Stimulated activated CD4-positive, alpha-beta T cell treated with anti-CD3 and anti-CD28 coated beads, TNF-alpha, amount 100 ng/mL, for 1 hour (primary cell): ENCODE results near the gene SIPA1L3.

Experiments
- DNase-seq, 3 donors: peaks; one replicate each; pipeline ENCODE4 v3.0.0-alpha.2; 2020; ENCODE audit warnings: low read depth in 3 of 3, low spot score in 1 of 3

SIPA1L3 gene

DNA sequence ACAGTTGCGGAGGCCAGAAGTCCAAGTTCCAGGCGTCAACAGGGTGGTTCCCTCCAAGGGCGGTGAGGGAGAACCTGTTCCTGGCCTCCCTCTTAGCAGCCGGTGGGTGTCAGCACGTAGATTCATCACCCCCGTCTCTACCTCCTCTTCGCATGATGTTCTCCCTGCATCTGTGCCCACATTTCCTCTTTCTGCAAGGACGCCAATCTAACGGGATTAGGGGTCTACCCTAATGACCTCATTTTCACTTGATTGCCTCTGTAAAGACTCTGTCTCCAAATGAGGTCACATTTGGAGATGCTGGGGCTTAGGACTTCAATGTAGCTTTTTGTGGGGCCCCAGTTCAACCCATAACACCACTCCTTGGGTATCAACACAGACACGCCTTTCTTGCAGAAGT lies 278.6 kb downstream of the SIPA1L3 start:
- no peak for DNase-seq

DNA sequence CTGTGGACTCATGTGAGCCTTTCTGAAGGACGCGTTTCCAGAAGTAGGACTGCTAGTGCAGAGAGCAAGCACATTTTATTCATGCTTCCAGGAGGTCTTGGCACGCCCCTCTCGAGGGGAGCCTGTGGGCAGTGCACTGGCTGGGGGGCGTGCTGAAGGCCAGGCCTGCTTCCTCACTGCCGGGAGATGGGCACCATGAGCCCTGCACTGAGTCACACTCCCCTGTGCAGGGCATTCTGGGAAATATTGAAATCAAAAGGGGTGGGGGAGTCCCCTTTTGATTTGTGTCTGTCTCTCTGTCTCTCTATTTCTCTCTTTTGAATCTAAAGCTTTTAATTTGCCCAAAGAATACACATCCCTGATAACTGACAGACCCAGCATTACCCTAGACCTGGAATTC lies 283.1 kb downstream of the SIPA1L3 start:
- no peak for DNase-seq

DNA sequence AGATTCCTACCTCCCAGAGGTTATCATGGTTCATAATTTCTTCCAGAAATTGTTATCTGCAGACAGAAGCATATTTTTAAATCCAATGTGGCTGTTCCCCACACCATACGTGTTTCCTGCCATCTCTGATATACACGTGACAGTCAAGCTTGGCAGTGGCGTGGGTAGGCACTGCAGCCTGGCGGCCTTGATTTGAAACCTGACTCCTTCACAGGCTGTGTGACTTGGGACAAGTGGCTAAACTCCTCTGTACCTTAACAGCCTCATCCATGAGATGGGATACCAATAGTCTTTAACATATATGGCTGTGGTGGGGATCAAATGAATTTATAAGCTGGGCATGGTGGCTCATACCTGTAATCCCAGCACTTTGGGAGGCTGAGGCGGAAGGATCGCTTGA lies 283.8 kb downstream of the SIPA1L3 start:
- no peak for DNase-seq

DNA sequence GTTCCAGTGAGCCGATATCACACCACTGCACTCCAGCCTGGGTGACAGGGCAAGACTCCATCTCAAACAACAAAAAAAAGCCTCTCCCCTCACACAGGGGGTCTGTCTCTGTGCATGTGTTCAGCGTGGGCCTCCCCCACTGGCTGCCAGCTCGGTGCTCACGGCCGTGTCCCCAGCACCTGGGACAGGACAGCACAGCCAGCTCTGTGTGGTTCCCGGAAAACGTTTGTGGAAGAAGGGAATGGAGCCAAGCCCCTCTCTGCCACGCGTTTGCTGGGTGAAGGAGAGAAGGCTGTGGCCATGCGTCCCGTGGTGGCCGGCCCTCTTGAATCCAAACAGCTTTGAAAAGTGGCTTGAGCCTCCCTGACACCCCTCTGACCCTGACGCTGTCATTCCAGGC lies 284.7 kb downstream of the SIPA1L3 start:
- no peak for DNase-seq

DNA sequence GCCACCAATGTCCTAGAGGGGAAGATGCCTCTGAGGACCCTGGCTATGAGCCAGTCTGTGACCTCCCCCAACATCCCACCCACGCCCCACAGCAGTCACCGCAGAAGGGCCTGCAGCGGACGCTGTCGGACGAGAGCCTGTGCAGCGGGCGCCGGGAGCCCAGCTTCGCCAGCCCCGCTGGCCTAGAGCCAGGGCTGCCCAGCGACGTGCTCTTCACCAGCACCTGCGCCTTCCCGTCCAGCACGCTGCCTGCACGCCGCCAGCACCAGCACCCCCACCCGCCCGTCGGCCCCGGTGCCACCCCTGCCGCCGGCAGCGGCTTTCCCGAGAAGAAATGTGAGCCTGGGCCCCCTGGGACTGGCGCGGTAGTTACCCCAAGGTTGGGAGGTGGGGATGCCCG lies 286.4 kb downstream of the SIPA1L3 start:
- no peak for DNase-seq

DNA sequence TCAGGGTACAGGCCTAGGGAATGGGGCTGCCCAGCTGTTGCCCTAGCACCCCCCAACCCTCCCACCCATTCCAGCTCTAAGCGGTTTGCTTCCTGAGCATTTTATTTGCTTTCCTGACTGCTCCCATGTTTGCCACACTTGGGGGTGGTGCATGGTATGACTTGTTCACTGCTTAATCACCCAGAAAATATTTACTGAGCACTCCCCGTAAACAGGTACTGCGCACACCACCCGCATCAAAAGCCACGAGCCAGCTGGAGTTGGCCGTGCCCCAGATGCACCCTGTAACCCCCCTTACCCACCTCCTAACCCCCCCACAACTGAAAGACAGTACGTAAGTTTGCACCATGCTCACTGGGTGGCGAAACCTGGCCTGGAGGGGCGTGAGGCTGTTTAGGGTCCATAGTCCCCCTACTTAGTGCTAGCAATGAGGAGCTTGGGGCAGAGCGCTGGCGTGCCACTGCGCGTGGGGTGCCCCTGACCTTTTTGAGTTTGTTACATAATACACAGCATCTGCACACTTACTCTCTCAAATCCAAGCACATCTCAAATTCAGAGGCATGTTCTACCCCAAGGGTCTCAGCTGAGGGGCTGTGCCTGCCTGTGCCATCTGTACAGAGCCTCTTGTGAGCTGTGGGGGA lies 287.2 kb downstream of the SIPA1L3 start:
- DNase-seq: no peak

DNA sequence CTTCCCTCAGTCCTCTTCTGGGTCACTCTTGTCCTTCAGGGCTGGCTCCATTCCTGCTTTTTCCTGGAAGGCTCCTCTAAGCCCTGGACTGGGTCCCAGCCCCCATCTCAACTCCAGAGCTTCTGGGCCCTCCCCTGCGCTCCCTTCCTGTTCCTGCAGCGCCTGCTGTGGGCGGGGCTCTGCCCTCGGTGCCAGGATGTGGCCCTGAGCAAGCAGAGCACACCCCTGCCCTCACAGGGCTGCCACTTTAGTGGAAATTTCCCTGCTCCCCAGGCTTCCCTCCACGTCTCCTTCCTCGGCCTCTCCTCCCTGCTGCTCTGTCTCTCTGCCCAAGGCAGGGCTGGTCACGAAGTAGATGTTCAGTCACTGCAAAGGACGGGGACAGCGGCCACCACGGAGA lies 288.2 kb downstream of the SIPA1L3 start:
- no peak for DNase-seq

DNA sequence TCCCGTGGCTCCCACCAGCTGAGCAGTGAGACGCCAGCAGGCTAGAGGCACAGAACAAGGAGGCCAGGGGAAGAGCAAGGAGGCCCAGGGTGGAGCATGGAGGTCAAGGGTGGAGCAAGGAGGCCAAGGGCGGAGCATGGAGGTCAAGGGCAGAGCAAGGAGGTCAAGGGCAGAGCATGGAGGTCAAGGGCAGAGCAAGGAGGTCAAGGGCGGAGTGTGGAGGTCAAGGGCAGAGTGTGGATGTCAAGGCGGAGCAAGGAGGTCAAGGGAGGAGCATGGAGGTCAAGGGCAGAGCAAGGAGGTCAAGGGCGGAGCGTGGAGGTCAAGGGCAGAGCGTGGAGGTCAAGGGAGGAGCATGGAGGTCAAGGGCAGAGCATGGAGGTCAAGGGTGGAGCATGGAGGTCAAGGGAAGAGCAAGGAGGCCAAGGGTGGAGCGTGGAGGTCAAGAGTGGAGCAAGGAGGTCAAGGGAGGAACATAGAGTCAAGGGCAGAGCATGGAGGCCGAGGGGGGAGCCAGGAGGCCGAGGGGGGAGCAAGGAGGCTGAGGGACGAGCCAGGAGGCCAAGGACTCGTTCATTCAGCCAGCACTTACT lies 289.3 kb downstream of the SIPA1L3 start:
- DNase-seq: no peak

DNA sequence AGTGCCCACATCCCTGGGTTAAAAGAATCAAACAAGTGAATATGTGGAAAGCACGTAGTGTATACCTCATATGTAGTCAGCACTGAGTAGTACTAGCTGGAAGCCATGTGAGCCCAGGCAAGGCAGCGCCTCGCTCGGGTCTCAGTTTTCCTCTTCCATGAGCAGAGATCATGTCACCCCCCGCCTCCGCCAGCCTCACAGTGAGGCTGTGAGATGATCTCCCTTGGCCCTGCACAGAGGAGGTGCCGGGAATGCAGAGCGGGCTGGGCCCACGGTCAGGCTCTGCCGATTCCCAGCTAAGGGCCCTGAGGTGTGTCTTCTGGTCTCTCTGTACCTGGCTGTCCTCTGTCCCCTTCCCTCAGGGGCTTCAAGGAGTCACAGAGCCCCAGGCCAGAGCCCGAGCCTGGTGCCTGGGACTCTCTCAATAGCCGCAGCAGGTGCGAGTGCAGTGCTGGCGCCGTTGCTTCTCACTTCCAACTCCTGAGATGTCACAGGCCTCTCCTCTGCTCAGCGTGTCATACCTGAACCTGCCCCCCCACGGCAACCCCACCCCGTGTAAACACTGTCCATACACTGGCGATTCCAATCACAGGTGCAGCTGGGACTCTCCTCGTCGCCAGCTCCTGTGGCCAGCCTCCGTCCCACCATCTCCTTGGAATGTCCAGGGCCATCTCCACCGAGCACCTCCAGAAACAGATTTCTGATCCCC lies 290.1 kb downstream of the SIPA1L3 start:
- no peak for DNase-seq

DNA sequence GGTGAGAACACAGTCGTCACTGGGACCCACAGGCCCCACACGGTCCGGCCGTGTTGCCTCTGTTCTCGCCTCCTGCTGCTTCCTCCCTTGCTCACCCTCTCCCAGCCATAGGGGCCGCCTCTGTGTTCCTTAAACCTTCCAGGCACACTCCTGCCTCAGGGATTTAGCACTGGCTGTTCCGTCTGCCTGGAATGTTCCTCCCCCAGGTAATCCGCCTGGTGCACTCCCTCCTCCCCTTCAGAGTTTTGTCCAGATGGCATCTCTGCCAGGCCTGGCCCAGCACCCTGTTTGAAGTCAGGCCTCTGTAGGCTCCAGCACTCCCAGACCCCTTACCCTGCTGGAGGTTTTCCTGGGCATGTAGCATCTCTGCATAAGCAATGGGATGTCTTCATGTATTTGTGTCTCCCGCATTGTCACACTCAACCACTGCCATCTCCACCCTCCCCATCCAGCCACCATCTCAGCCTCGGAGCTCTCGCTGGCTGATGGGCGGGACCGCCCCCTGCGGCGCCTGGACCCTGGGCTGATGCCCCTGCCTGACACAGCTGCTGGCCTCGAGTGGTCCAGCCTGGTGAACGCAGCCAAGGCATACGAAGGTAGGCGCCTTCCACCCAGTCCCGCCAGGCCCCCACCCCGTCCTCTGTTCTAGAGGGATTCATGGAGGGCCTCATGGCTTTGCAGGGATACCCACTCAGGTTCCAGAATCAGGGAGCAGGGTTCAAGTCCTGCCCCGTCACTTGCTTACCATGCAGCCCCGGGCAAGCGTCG lies 291.1 kb downstream of the SIPA1L3 start:
- no peak for DNase-seq

DNA sequence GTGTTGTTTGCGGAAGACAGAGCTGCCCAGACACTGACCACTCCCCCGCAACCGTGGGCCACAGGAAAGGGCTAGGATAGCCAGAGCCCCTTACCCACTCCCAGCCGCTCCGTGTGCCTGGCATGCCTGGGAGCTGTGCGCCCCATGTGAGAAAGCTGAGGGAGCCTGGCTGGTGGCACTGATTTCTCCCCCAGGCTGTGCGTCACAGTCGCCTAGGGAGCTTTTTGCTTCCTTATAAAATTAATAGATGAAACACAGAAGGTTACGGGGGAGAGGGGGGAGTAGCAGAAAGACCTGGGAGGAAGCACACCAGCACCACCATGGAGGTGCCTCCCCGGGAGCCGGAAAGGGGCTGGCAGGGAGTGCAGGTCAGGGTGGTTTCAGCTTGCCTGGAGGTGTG lies 292.3 kb downstream of the SIPA1L3 start:
- DNase-seq: no peak

DNA sequence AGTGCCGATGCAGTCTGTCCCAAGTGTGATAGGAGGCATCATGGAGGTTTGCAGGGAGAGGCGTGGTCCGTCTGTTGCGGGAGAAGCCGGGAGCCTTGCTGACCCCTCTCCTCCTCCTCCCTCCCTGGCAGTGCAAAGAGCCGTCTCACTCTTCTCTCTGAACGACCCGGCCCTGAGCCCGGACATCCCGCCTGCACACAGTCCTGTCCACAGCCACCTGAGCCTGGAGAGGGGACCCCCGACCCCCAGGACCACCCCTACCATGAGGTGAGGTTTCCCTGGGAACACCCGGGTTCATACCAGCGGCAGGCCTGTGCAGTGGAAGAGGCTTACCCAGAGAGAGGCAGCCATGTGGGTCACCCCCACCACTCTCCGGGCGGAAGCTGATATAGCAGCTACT lies 294.7 kb downstream of the SIPA1L3 start:
- DNase-seq: no peak

DNA sequence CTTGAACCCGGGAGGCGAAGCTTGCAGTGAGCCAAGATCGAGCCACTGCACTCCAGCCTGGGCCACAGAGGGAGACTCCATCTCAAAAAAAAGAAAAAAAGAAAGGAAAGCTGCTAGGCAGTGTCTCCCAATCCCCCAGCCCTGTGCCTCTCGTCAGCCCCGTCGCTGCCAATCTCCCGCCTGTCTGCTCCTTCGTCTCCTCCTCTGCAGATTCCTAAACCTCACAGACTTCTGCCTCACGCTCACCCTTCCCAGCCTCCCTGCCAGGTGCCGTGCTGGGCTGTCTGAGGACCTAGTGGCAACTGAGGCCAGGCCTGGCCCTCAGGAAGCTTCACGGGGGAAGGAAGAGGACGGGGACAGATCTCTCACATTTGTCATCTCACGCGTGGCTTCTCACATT lies 295.5 kb downstream of the SIPA1L3 start:
- no peak for DNase-seq

DNA sequence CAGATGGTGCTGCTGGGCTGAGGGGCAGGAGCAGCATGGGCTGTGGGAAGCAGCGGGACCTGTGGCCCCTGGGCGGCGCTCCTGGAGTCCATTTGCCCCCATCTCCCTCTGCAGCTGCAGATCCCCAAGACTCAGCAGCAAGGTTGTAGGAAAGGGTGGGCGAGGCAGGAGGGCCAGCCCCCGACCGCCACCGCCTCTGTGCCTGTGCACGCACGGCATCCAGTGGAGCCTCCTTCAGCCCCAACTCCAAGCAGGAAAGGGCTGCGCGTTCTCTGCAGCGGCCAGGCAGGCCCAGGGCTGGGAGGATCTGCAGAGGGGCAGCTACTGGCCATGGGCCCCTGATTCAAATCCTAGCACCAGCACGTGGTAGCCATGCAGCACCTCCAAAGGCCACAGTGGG lies 296.2 kb downstream of the SIPA1L3 start:
- DNase-seq: no peak

DNA sequence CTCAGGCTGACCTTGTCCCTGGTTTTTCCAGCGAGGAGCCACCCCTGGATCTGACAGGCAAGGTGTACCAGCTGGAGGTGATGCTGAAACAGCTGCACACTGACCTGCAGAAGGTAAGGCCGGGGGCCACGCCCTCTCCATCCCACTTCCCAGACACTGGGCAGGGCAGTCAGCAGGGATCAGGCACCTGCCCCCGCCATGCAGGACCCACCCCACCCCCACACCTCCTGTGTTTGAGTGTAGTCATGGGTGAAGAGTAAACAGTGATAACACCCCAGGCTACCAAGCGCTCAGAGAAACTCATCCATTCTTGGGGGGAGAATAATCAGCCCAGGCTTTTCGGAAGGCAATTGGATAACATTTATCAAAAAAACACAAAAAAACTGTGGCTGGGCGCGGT lies 297.1 kb downstream of the SIPA1L3 start:
- DNase-seq: no peak

DNA sequence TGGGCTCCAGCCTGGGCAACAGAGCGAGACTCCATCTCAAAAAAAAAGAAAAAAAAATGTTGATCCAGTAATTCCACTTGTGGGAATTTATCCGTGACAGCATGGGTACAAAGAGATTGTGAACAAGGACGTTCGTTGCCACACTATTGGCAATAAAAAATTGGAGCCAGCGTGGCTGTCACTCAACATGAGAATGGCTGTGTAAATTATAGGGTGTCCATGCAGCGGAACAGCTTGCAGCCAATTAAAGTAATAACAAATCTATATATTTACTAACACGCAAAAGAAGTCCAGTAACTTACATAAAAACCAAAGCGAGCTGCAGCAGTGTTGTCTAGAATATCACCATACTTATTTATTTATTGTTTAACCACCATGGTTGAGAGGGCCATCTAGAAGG lies 297.7 kb downstream of the SIPA1L3 start:
- no peak for DNase-seq

DNA sequence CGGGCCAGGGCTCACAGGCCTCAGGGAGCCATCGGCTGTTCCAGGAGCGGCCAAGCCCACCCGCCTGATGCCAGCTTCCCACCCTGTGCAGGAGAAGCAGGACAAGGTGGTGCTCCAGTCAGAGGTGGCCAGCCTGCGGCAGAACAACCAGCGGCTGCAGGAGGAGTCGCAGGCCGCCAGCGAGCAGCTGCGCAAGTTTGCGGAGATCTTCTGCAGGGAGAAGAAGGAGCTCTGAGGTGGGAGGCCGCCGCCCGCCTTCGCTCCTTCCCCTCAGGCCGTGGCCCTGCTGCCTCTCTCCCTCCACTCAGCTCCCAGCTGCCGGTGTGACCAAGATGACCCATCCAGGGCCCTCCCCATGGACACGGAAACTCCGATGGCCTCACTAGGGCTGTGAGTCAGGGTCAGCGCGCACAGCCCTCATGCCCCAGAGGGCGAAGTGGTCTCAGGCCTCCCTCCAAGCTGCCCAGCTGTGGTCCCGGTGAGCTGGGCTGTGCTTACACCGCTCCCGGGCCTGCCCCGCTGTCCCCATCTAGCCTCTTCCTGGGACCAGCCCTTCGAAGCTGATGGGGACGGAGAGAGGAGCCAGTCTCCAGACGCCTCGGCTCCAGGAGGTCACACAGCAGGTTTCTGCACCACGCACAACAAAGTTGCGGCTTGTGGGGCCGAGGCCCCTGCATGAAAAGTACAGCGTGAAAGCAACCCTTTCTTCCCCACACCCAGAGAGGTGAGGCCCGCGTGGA lies 299.2 kb downstream of the SIPA1L3 start:
- DNase-seq: no peak

DNA sequence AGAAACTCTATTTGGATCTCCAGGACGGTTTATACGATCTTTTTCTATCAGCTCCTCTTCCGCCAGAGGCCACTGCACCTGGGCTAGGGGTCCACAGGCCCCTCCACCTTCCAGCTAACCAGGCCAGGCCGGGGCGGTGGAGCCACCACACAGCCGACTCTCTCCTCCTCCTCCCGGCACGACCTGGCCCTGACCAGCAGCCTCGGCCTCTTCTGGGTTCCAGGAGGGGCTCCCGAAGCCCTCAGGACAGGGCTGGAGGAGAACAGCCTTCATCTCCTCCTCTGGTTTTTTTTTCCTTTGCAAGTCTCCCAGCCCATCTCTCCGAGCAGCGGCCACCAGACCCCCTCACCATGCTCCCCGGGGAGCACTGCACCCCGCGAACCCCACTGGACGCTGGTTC lies 299.9 kb downstream of the SIPA1L3 start:
- no peak for DNase-seq

DNA sequence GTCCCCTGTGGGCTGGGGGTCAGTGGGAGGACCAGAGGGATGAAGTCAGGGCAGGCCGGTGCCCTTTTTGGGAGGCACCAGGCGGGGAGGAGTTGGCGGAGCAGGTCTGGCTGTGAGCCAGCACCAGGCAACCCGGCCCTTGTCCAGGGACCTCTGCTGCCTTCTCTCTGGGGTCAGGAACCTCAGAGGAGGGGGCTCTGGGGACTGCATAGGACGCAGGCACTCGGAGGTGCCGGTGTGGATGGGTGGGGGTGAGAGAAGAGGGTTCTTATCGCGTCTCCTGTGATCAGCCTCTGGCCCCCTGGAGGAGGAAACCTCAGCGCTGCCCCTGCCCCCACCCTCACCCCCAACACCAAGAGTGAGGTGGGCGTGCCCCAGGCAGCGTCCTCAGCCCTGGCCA lies 300.5 kb downstream of the SIPA1L3 start:
- no peak for DNase-seq

DNA sequence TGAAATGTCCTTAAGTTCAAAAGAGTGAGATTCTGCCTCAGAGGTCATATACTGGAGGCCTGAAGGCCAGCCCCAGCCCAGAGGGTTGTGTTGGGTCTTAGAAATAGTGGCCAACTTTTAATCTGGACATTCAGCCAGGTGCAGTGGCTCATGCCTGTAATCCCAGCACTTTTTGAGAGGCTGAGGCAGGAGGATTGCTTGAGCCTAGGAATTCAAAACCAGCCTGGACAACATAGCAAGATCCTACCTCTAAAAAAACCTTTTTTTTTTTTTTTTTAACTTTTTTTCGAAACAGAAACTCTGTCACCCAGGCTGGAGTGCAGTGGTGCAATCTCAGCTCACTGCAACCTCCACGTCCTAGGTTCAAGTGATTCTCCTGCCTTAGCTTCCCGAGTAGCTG lies 301.6 kb downstream of the SIPA1L3 start:
- DNase-seq: no peak

DNA sequence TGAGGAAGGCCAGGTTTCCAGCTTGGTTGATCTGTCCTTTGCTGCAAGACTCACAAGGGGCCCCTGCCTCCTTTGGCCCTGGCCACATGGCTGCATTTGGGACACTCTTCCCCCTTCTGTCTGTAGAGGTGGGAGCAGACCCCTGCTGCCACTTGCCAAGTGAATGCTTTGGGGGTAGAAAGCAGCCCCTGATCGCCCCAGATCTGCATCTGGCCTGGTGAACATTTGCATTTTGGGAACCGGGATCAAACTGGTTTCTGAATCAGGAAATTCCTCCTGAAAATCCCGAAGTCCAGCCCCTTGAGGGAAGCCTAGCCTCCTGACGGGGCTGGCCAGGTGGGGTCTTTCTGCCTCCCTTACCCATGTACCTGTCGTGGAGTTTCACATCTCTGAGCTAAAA lies 302.1 kb downstream of the SIPA1L3 start:
- no peak for DNase-seq
